SK-N-SH treated with all-trans-retinoic acid at 6 μM for 48 hours (cell line): ENCODE measurements around the gene OR1K1.

ENCODE experiments used
- BACH2 ChIP-seq: fragments of 250-450 bp; sonication (Bioruptor Pico); IDR thresholded peaks from 2 replicates; pipeline ENCODE4 v1.9.0; 2021; ENCODE audit warnings: mild to moderate bottlenecking, borderline replicate concordance
- ESRRG ChIP-seq: fragments of 250-450 bp; sonication (Bioruptor Pico); IDR thresholded peaks from 2 replicates; pipeline ENCODE4 v1.6.1; 2021; ENCODE audit warnings: mild to moderate bottlenecking
- ISL1 ChIP-seq: fragments of 250-450 bp; sonication (Bioruptor Pico); IDR thresholded peaks from 2 replicates; pipeline ENCODE4 v2.1.2; 2022; ENCODE audit warnings: mild to moderate bottlenecking, moderate library complexity
- OSR1 ChIP-seq: fragments of 250-450 bp; sonication (Bioruptor Pico); IDR thresholded peaks from 2 replicates; pipeline ENCODE4 v1.8.0; 2022; ENCODE audit warnings: moderate library complexity, mild to moderate bottlenecking, inconsistent platforms
- PATZ1 ChIP-seq: fragments of 250-450 bp; sonication (Bioruptor Pico); IDR thresholded peaks from 2 replicates; pipeline ENCODE4 v1.8.0; 2020; ENCODE audit warnings: mild to moderate bottlenecking, moderate library complexity, borderline replicate concordance
- POU6F1 ChIP-seq: fragments of 250-450 bp; sonication (Bioruptor Pico); IDR thresholded peaks from 2 replicates; pipeline ENCODE4 v1.8.0; 2021; ENCODE audit warnings: low read depth, mild to moderate bottlenecking, moderate library complexity, borderline replicate concordance
- PPARA ChIP-seq: fragments of 250-450 bp; sonication (Bioruptor Pico); IDR thresholded peaks from 2 replicates; pipeline ENCODE4 v1.5.0; 2020; ENCODE audit warnings: mild to moderate bottlenecking, borderline replicate concordance
- RARB ChIP-seq: fragments of 250-450 bp; sonication (Bioruptor Pico); IDR thresholded peaks from 2 replicates; pipeline ENCODE4 v1.8.0; 2021; ENCODE audit warnings: mild to moderate bottlenecking, moderate library complexity
- ZFP30 ChIP-seq: fragments of 450-650 bp; formaldehyde crosslinking; IDR thresholded peaks from 2 replicates; pipeline ENCODE4 v1.5.0; 2022; ENCODE audit warnings: mild to moderate bottlenecking, moderate library complexity
- ZNF565 ChIP-seq: fragments of 450-650 bp; formaldehyde crosslinking; conservative IDR thresholded peaks from 2 replicates; pipeline ENCODE4 v1.5.0; 2020; ENCODE audit warnings: low read depth, mild to moderate bottlenecking, moderate library complexity

DNA sequence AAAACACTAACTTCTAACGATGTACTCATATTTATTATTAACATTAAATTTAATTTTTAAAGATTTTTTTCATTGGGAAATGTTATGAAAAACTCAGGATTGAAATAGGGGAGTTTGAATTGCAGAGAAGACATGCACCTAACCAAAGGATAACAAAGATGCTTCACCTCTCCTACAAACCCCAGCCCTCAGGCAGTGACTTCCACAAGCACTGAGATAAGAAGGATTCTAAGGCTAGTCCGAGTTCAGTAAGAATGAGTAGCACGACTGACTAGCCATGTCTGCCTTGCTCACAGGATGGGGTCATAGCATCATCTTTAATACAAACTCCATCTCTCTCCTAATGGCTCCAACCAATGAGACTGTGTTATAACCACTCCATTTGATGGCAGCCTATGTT lies 18.3 kb upstream of the OR1K1 start:
- TF ChIP-seq ZNF565 (no peak), OSR1 (no peak), PATZ1 (CRISPR knock-in tag) (no peak), ZFP30 (CRISPR knock-in tag) (no peak), RARB (CRISPR knock-in tag) (no peak), POU6F1 (no peak), PPARA (CRISPR knock-in tag) (no peak), BACH2 (no peak), ESRRG (CRISPR knock-in tag) (no peak), ISL1 (no peak)
